Measurements from ENCODE around the gene ZNF101.
A peak's percentile ranks its signal among the peaks of the same experiment; 100 is the strongest.

The ZNF101 gene

GRCh38 chr19:19711934-19712828 is 43.5 kb downstream of the ZNF101 start:
- POLR2A ChIA-PET, result no interaction called here
- CTCF ChIA-PET, result no interaction called here
- no peak for TF ChIP-seq CTCF (IDR thresholded peaks at IDR 0.05; ENCODE audit: insufficient read depth, low read length, missing control alignments)
- H3K4me3 ChIP-seq (ENCODE audit: low read depth, low read length), result no peak overlapping the region
- DNase-seq (ENCODE audit: low read depth, low spot score), result no peak

- no peak overlapping the region for H3K4me3 ChIP-seq (ENCODE audit: low read depth, low read length)
- DNase-seq (ENCODE audit: low read depth, low spot score), result no peak
- ChIA-PET CTCF (interaction anchor here (1.5 to 2.1 kb wide), 2 partner anchors 13 to 165 kb away, joined by 4 to 6 read pairs; partner anchors contain the start of gene ZNF14), POLR2A (interaction anchor here (1.1 kb wide), 1 partner anchor 13 kb away, joined by 5 read pairs; the partner anchor contains the start of gene ZNF14)
- TF ChIP-seq CTCF (IDR thresholded peaks at IDR 0.05; ENCODE audit: insufficient read depth, low read length, missing control alignments), result no peak
Observed at GRCh38 chr19:19719798-19720197, 51.2 kb downstream of the ZNF101 start.

- TF ChIP-seq CTCF (IDR thresholded peaks at IDR 0.05; ENCODE audit: insufficient read depth, low read length, missing control alignments), result no peak
- H3K4me3 ChIP-seq (ENCODE audit: low read depth, low read length), result no peak overlapping the region
- CTCF ChIA-PET, result no interaction called here
- DNase-seq (ENCODE audit: low read depth, low spot score), result no peak
- POLR2A ChIA-PET, result no interaction called here
Observed at GRCh38 chr19:19721896-19722295, 53.3 kb downstream of the ZNF101 start.

GRCh38 chr19:19732579-19733501 is 64.2 kb downstream of the ZNF101 start, which contains the start of gene ZNF14:
Gene ZNF14 (minus strand): TSS chr19:19733112. CDS start chr19:19732958, 154 bp downstream.
- peak; percentile 61 for DNase-seq (ENCODE audit: low read depth, low spot score)
- H3K4me3 ChIP-seq (ENCODE audit: low read depth, low read length), result peak within 1 kb of the TSS; percentile 99
- CTCF ChIA-PET, result interaction anchor here (1.8 kb wide), 1 partner anchor 13 kb away, joined by 6 read pairs; no protein-coding TSS in a partner anchor
- POLR2A ChIA-PET, result interaction anchor here (0.6 to 1.3 kb wide), 7 partner anchors 12 to 168 kb away, joined by 3 to 5 read pairs (median 4); partner anchors contain the start of genes ZNF253 and ZNF506
- peak; percentile 30 for TF ChIP-seq CTCF (IDR thresholded peaks at IDR 0.05; ENCODE audit: insufficient read depth, low read length, missing control alignments)
